DND-41 (cell line): Measurements from ENCODE around the gene KCNA10.
"Not testable (repeated sequence)": the region's sequence is repeated elsewhere in the genome, so short reads cannot be mapped to it uniquely, and the experiment has no call there.

Source experiments
- ATAC-seq: fragments of 200-7000 bp; cut with Tn5 transposase; 3 replicates; pipeline ENCODE4 v1.9.1; 2021; ENCODE audit warnings: low read depth; ENCODE audit not compliant: insufficient read depth
- DNase-seq: peaks from one replicate; pipeline ENCODE4 v3.0.0-alpha.2; 2020
- H2AFZ ChIP-seq: 2 replicates; pipeline ENCODE4 v1.6.0; 2012; ENCODE audit warnings: low read depth, low read length
- H3K27ac ChIP-seq: 2 replicates; pipeline ENCODE4 v1.5.1; 2012; ENCODE audit warnings: low read length, inconsistent platforms
- H3K27me3 ChIP-seq: fragments of 200-600 bp; sonication (generic); 2 replicates; pipeline ENCODE4 v1.6.0; 2012; ENCODE audit warnings: low read length, mild to moderate bottlenecking, inconsistent platforms; ENCODE audit not compliant: insufficient read depth, poor library complexity
- H3K36me3 ChIP-seq: 2 replicates; pipeline ENCODE4 v1.5.1; 2012; ENCODE audit warnings: low read length, inconsistent platforms; ENCODE audit not compliant: insufficient read depth
- H3K4me1 ChIP-seq: 2 replicates; pipeline ENCODE4 v1.5.1; 2012; ENCODE audit warnings: mild to moderate bottlenecking, low read length; ENCODE audit not compliant: insufficient read depth
- H3K4me2 ChIP-seq: 2 replicates; pipeline ENCODE4 v1.6.0; 2012; ENCODE audit warnings: mild to moderate bottlenecking, moderate library complexity, low read length, inconsistent platforms; ENCODE audit not compliant: insufficient read depth
- H3K4me3 ChIP-seq, 2 experiments: fragments of 200-600 bp in 1 of 2; shearing (Covaris generic) in 1 of 2; 2 replicates each; pipeline ENCODE4 v1.5.1; 2012 to 2016; ENCODE audit warnings: inconsistent platforms in 2 of 2, low read length in 2 of 2, mild to moderate bottlenecking in 2 of 2, low read depth in 1 of 2, moderate library complexity in 1 of 2
- H3K79me2 ChIP-seq: 2 replicates; pipeline ENCODE4 v1.6.0; 2012; ENCODE audit warnings: low read length, inconsistent platforms; ENCODE audit not compliant: insufficient read depth
- H3K9ac ChIP-seq: 2 replicates; pipeline ENCODE4 v1.6.0; 2012; ENCODE audit warnings: low read depth, mild to moderate bottlenecking, inconsistent platforms, low read length, moderate library complexity
- H3K9me3 ChIP-seq: 2 replicates; pipeline ENCODE4 v1.5.1; 2012; ENCODE audit warnings: low read length, moderate library complexity, mild to moderate bottlenecking, inconsistent platforms; ENCODE audit not compliant: insufficient read depth, severe bottlenecking
- H4K20me1 ChIP-seq: 2 replicates; pipeline ENCODE4 v1.6.0; 2012; ENCODE audit warnings: low read length; ENCODE audit not compliant: insufficient read depth
- CTCF ChIP-seq: IDR thresholded peaks from 2 replicates; pipeline ENCODE4 v1.5.1; 2012; ENCODE audit warnings: borderline replicate concordance, low read length, moderate library complexity, mild to moderate bottlenecking; ENCODE audit not compliant: poor library complexity, severe bottlenecking; ENCODE audit errors: extremely low read depth
- EZH2 ChIP-seq: IDR thresholded peaks from 3 replicates; pipeline ENCODE4 v1.6.1; 2012; ENCODE audit warnings: borderline replicate concordance, low read depth, mild to moderate bottlenecking, moderate library complexity, low read length, inconsistent platforms; ENCODE audit not compliant: severe bottlenecking

KCNA10 gene

GRCh38 chr1:110515041-110515440 lies 3.9 kb downstream of the KCNA10 start:
- H3K27ac ChIP-seq, result no peak overlapping the region
- DNase-seq (no peak), ATAC-seq (no peak)

GRCh38 chr1:110513511-110513910 lies 5.5 kb downstream of the KCNA10 start:
- H4K20me1 ChIP-seq, result no peaks in the 10 kb centered on the region
- no peak overlapping the region for H3K9ac ChIP-seq
- no peaks in the 10 kb centered on the region for H3K27me3 ChIP-seq
- no peak overlapping the region for H3K27ac ChIP-seq
- H3K9me3 ChIP-seq, result no peaks in the 10 kb centered on the region
- ATAC-seq, result peak; percentile 40; the same call in 2 of the 3 replicates
- H3K4me3 ChIP-seq, result no peak overlapping the region
- H3K4me1 ChIP-seq, result no peaks in the 10 kb centered on the region
- no peaks in the 10 kb centered on the region for H3K79me2 ChIP-seq
- TF ChIP-seq EZH2, result no peak
- TF ChIP-seq CTCF, result no peak
- no peak overlapping the region for H2AFZ ChIP-seq
- H3K36me3 ChIP-seq, result no peaks in the 10 kb centered on the region
- H3K4me2 ChIP-seq, result no peak overlapping the region
- DNase-seq, result no peak

More at GRCh38 chr1:110515041-110515440, 3.9 kb downstream of the KCNA10 start:
- Histone ChIP-seq H3K36me3 (no peaks in the 10 kb centered on the region), H4K20me1 (no peaks in the 10 kb centered on the region), H3K9me3 (no peaks in the 10 kb centered on the region), H3K4me1 (no peaks in the 10 kb centered on the region), H3K27me3 (no peaks in the 10 kb centered on the region), H3K4me3 (no peak overlapping the region), H3K79me2 (no peaks in the 10 kb centered on the region), H2AFZ (no peak overlapping the region), H3K4me2 (no peak overlapping the region), H3K9ac (no peak overlapping the region)
- TF ChIP-seq CTCF (no peak), EZH2 (no peak)

- H3K27ac ChIP-seq, result no peak overlapping the region
- H3K79me2 ChIP-seq, result no peaks in the 10 kb centered on the region
- H3K36me3 ChIP-seq, result no peaks in the 10 kb centered on the region
- H3K9ac ChIP-seq, result no peak overlapping the region
- DNase-seq, result no peak
- TF ChIP-seq CTCF, result no peak
- TF ChIP-seq EZH2, result no peak
- peaks cover 7% of the 10 kb centered on the region for H3K27me3 ChIP-seq
- no peak overlapping the region for H2AFZ ChIP-seq
- no peaks in the 10 kb centered on the region for H3K9me3 ChIP-seq
- ATAC-seq, result no peak
- no peak overlapping the region for H3K4me2 ChIP-seq
- no peaks in the 10 kb centered on the region for H3K4me1 ChIP-seq
- no peaks in the 10 kb centered on the region for H4K20me1 ChIP-seq
- no peak overlapping the region for H3K4me3 ChIP-seq
Measured at GRCh38 chr1:110511436-110511835, 7.5 kb downstream of the KCNA10 start.

- not testable (repeated sequence) for DNase-seq, H3K36me3 ChIP-seq, H3K4me3 ChIP-seq, H3K79me2 ChIP-seq, H3K27ac ChIP-seq, ATAC-seq, H4K20me1 ChIP-seq, H3K27me3 ChIP-seq, H3K4me2 ChIP-seq, H3K9me3 ChIP-seq, H2AFZ ChIP-seq, H3K9ac ChIP-seq, H3K4me1 ChIP-seq
Measured at GRCh38 chr1:110510921-110511320, 8.1 kb downstream of the KCNA10 start.
